ENCODE measurements around the gene TRIM66. TPM values are rescaled to one million over a fixed set of nuclear protein-coding genes. Genes with fewer than 3 reads are reported as not detected.

The TRIM66 gene
- total and polyA plus RNA-seq, 2 of the 8 experiments (the other 6 are each of a cell fraction or from before 2014, with no cell fraction given), result 3.1 to 3.5 TPM

- no peak overlapping the region for H2BK15ac ChIP-seq (ENCODE audit: low read length)
- TF ChIP-seq, protein P1, sequence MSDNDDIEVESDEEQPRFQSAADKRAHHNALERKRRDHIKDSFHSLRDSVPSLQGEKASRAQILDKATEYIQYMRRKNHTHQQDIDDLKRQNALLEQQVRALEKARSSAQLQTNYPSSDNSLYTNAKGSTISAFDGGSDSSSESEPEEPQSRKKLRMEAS (IDR thresholded peaks at IDR 0.05), result peak; percentile 46; the same call in 1 of the 2 replicates
- TF ChIP-seq, protein P2, sequence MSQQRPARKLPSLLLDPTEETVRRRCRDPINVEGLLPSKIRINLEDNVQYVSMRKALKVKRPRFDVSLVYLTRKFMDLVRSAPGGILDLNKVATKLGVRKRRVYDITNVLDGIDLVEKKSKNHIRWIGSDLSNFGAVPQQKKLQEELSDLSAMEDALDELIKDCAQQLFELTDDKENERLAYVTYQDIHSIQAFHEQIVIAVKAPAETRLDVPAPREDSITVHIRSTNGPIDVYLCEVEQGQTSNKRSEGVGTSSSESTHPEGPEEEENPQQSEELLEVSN (IDR thresholded peaks at IDR 0.05), result peak; percentile 79
- TF ChIP-seq HDAC6 (IDR thresholded peaks at IDR 0.05; ENCODE audit: low read depth, low read length), result no peak
- FAIRE-seq, result no peak
- H3K56ac ChIP-seq (replicated peaks; ENCODE audit: insufficient read length, low read depth, low read length), result no peak overlapping the region
- H4K20me1 ChIP-seq (replicated peaks in 1 of 2; ENCODE audit: control insufficient read depth in 1 of 2, insufficient read depth in 2 of 2, low read length in 2 of 2), result no peaks in the 10 kb centered on the region
- POLR2A ChIA-PET (ENCODE audit: partially characterized antibody), result interaction anchor here (1.1 to 2.0 kb wide), 3 partner anchors 8 to 47 kb away, joined by 3 to 5 read pairs (median 3); no protein-coding TSS in a partner anchor
- no peaks in the 10 kb centered on the region; the same call in 1 of the 2 replicates for H3K79me1 ChIP-seq (ENCODE audit: low read depth, low read length)
- H4K91ac ChIP-seq (replicated peaks; ENCODE audit: insufficient read length, low read length), result no peak overlapping the region
- H3K9ac ChIP-seq (replicated peaks in 1 of 4; ENCODE audit: extremely low read depth in 1 of 4, low read depth in 3 of 4, low read length in 3 of 4), result no peak overlapping the region
- no peak overlapping the region for H2AFZ ChIP-seq (ENCODE audit: low read length)
- peaks cover 0 to 4% (median 2%) of the 10 kb centered on the region in 4 experiments; a peak in 1 of 7 replicates for H3K4me1 ChIP-seq (replicated peaks in 1 of 4; ENCODE audit: control insufficient read depth in 3 of 4, insufficient read depth in 4 of 4, low read length in 3 of 4)
- H2BK5ac ChIP-seq (ENCODE audit: low read depth, low read length), result no peak overlapping the region
- H2BK20ac ChIP-seq (ENCODE audit: low read length), result no peak overlapping the region
- no peaks in the 10 kb centered on the region for H3K36me3 ChIP-seq (ENCODE audit: control insufficient read depth in 2 of 4, insufficient read depth in 4 of 4, low read length in 3 of 4)
- H3K79me2 ChIP-seq (ENCODE audit: control insufficient read depth in 1 of 2, insufficient read depth in 2 of 2, low read length in 2 of 2), result no peaks in the 10 kb centered on the region
- CTCF ChIA-PET (ENCODE audit: partially characterized antibody), result interaction anchor here (0.9 to 3.0 kb wide), 17 partner anchors 10 to 74 kb away, joined by 3 to 12 read pairs (median 4); no protein-coding TSS in a partner anchor
- DNase-seq (ENCODE audit: low read depth in 1 of 2, low spot score in 2 of 2), result no peak
- no peak overlapping the region for H3K27ac ChIP-seq (ENCODE audit: low read depth, low read length)
- no peak overlapping the region for H3K4ac ChIP-seq (replicated peaks; ENCODE audit: insufficient read length, low read depth, low read length)
- no peak overlapping the region for H3K14ac ChIP-seq (ENCODE audit: insufficient read length)
- no peak overlapping the region for H2BK120ac ChIP-seq (replicated peaks; ENCODE audit: low read depth, low read length)
- H3K23ac ChIP-seq (ENCODE audit: insufficient read length), result no peak overlapping the region
- no peak overlapping the region for H2AK5ac ChIP-seq (ENCODE audit: low read depth, low read length)
- no peaks in the 10 kb centered on the region for H3K23me2 ChIP-seq (ENCODE audit: low read depth, low read length)
- 0 out of 2 replicates have a peak overlapping the region, but pooled peaks have one; percentile 39 for H4K8ac ChIP-seq (ENCODE audit: extremely low read depth, insufficient read depth, low read length)
- H3K4me3 ChIP-seq (ENCODE audit: extremely low read depth in 1 of 4, insufficient read depth in 2 of 4, low read depth in 3 of 4, low read length in 4 of 4), result no peak overlapping the region
- 94% methylated on average over 23 of the region's 23 CpGs; no CpG with 5 or more reads in 1 of the 2 experiments for WGBS, 2 experiments (ENCODE audit: extremely low coverage in 1 of 2, insufficient coverage in 1 of 2, insufficient read length in 1 of 2, insufficient replicate concordance in 2 of 2, low coverage in 1 of 2, low lambda C conversion rate in 2 of 2, missing lambda C conversion rate in 1 of 2)
- no peaks in the 10 kb centered on the region for H3K27me3 ChIP-seq (replicated peaks in 1 of 4; ENCODE audit: control insufficient read depth in 3 of 4, extremely low read depth in 1 of 4, insufficient read depth in 3 of 4, low read length in 3 of 4)
- H4K5ac ChIP-seq (ENCODE audit: insufficient read length, low read depth, low read length), result no peak overlapping the region
- H3K9me3 ChIP-seq (ENCODE audit: insufficient read depth in 2 of 2, low read depth in 1 of 2, low read length in 1 of 2), result no peaks in the 10 kb centered on the region
- no peak overlapping the region for H2BK12ac ChIP-seq (ENCODE audit: low read depth, low read length)
- no peak overlapping the region for H3K4me2 ChIP-seq (ENCODE audit: insufficient read depth in 1 of 2, low read depth in 2 of 2, low read length in 2 of 2)
- no peak overlapping the region for H3K18ac ChIP-seq (ENCODE audit: extremely low read depth, low read length)
These were observed 48.2 kb upstream of the TRIM66 start for GRCh38 chr11:8730697-8731020.
